Measurements from ENCODE around the gene RAPGEF5. TPM values are rescaled to one million over a fixed set of nuclear protein-coding genes. Genes with fewer than 3 reads are reported as not detected.

The RAPGEF5 gene
- total and polyA plus RNA-seq, 8 donors, result 1.5 to 190 (median 12.7) TPM

GRCh38 chr7:22202141-22202540 is 154.8 kb downstream of the RAPGEF5 start:
- H3K4me1 ChIP-seq, result no peaks in the 10 kb centered on the region
- H3K27ac ChIP-seq, result no peak overlapping the region
- no peak for DNase-seq
- WGBS, 5 donors, result 94 to 100% (median 97%) methylated on average over 1 of the region's 1 CpG
- no peak overlapping the region for H3K4me3 ChIP-seq
- H3K27me3 ChIP-seq, result no peaks in the 10 kb centered on the region
- no peaks in the 10 kb centered on the region for H3K9me3 ChIP-seq
- intact Hi-C loops (cut with DNase I; ENCODE audit: low total_unique reads), result no loop called here
- TF ChIP-seq EP300 (IDR thresholded peaks at IDR 0.05), result no peak
- TF ChIP-seq CTCF (IDR thresholded peaks at IDR 0.05), result no peak
- no peak for TF ChIP-seq POLR2AphosphoS5 (IDR thresholded peaks at IDR 0.05)
- no peak for TF ChIP-seq POLR2A (IDR thresholded peaks at IDR 0.05)
- peaks cover 0 to 5% (median 2%) of the 10 kb centered on the region in 4 donors for H3K36me3 ChIP-seq

- TF ChIP-seq POLR2AphosphoS5 (IDR thresholded peaks at IDR 0.05), result no peak
- no peak for TF ChIP-seq POLR2A (IDR thresholded peaks at IDR 0.05)
- no peak for TF ChIP-seq EP300 (IDR thresholded peaks at IDR 0.05)
- TF ChIP-seq CTCF (IDR thresholded peaks at IDR 0.05), result no peak
- Histone ChIP-seq H3K4me3 (no peak overlapping the region), H3K36me3 (peaks cover 0 to 5% (median 2%) of the 10 kb centered on the region in 4 donors), H3K27ac (no peak overlapping the region), H3K4me1 (no peaks in the 10 kb centered on the region), H3K27me3 (no peaks in the 10 kb centered on the region), H3K9me3 (no peaks in the 10 kb centered on the region)
- 79 to 93% (median 87%) methylated on average over 4 of the region's 4 CpGs for WGBS, 5 donors
- intact Hi-C loops (cut with DNase I; ENCODE audit: low total_unique reads), result no loop called here
- no peak for DNase-seq
Measured at GRCh38 chr7:22201186-22201880, 155.6 kb downstream of the RAPGEF5 start.

- H3K9me3 ChIP-seq, result no peaks in the 10 kb centered on the region
- intact Hi-C loops (cut with DNase I; ENCODE audit: low total_unique reads), result no loop called here
Measured at GRCh38 chr7:22200777-22201176, 156.2 kb downstream of the RAPGEF5 start.

GRCh38 chr7:22200238-22200637 is 156.7 kb downstream of the RAPGEF5 start:
- H3K4me3 ChIP-seq, result no peak overlapping the region
- H3K4me1 ChIP-seq, result no peaks in the 10 kb centered on the region
- peaks cover 0 to 5% (median 2%) of the 10 kb centered on the region in 4 donors for H3K36me3 ChIP-seq
- H3K27ac ChIP-seq, result no peak overlapping the region
- 81 to 84% (median 84%) methylated on average over 4 of the region's 4 CpGs for WGBS, 5 donors
- no peaks in the 10 kb centered on the region for H3K27me3 ChIP-seq
- DNase-seq, result no peak
- intact Hi-C loops (cut with DNase I; ENCODE audit: low total_unique reads), result no loop called here
- TF ChIP-seq POLR2AphosphoS5 (IDR thresholded peaks at IDR 0.05) (no peak), EP300 (IDR thresholded peaks at IDR 0.05) (no peak), POLR2A (IDR thresholded peaks at IDR 0.05) (no peak), CTCF (IDR thresholded peaks at IDR 0.05) (no peak)
- H3K9me3 ChIP-seq, result no peaks in the 10 kb centered on the region

More at GRCh38 chr7:22200777-22201176, 156.2 kb downstream of the RAPGEF5 start:
- TF ChIP-seq CTCF (IDR thresholded peaks at IDR 0.05) (no peak), POLR2AphosphoS5 (IDR thresholded peaks at IDR 0.05) (no peak), POLR2A (IDR thresholded peaks at IDR 0.05) (no peak), EP300 (IDR thresholded peaks at IDR 0.05) (no peak)
- peaks cover 0 to 5% (median 2%) of the 10 kb centered on the region in 4 donors for H3K36me3 ChIP-seq
- H3K27me3 ChIP-seq, result no peaks in the 10 kb centered on the region
- no peak for DNase-seq
- no peak overlapping the region for H3K4me3 ChIP-seq
- no peak overlapping the region for H3K27ac ChIP-seq
- H3K4me1 ChIP-seq, result no peaks in the 10 kb centered on the region

Measured in stomach (tissue), 9 donors.